K562 (cell line): ENCODE data around the gene POLR1A. TPM values are rescaled to one million over a fixed set of nuclear protein-coding genes. Genes with fewer than 3 reads are reported as not detected.
A peak's percentile ranks its signal among the peaks of the same experiment; 100 is the strongest.

ENCODE experiments used
- ATAC-seq: fragments of 200-7000 bp; cut with Tn5 transposase; 3 replicates; pipeline ENCODE4 v1.9.1; 2020; ENCODE audit warnings: moderate library complexity
- BruUV-seq: library from RNA; stranded (reverse); fragments of 400-500 nt; replicated peaks from 2 replicates; lab custom pipeline; 2021; lab: Mats Ljungman, UMichigan
- CTCF ChIA-PET: fragments of 300-600 bp; formaldehyde crosslinking; extraction: SDS; loops from one replicate; lab custom pipeline; 2021; ENCODE audit warnings: low intra/inter-chr PET ratio; lab: Yijun Ruan, JAX
- POLR2A ChIA-PET: fragments of 300-600, 350-650 bp; sonication (Branson Sonifier 250); formaldehyde crosslinking; extraction: SDS; loops from one replicate; lab custom pipeline; 2021; ENCODE audit warnings: antibody characterized with exemption, inconsistent platforms; lab: Yijun Ruan, JAX
- DNase-seq, 4 experiments: peaks; one replicate each; pipeline versions ENCODE4 v3.0.0 to v3.0.0-alpha.2; 2011 to 2018; ENCODE audit warnings: low spot score in 3 of 4, mixed read lengths in 3 of 4; ENCODE audit errors: extremely low read depth in 1 of 4
- FAIRE-seq: peaks from 2 replicates; lab custom pipeline; 2011; peaks lifted over from hg19 to GRCh38; lab: Jason Lieb, UNC
- H2AFZ ChIP-seq: 2 replicates; pipeline ENCODE4 v1.6.0; 2011; ENCODE audit warnings: low read depth, low read length, control low read depth, inconsistent platforms
- H3K27ac ChIP-seq: fragments of 200-600 bp; 3 replicates; pipeline ENCODE4 v1.8.0; 2011; ENCODE audit warnings: low read depth, mild to moderate bottlenecking, control low read depth, inconsistent platforms, low read length, moderate library complexity, mixed read lengths; ENCODE audit errors: extremely low read depth
- H3K27me3 ChIP-seq, 2 experiments: fragments of 300-600 bp in 1 of 2; 2 replicates in 1 of 2; 3 replicates in 1 of 2; pipeline versions ENCODE4 v1.6.0 to v1.8.0; 2011; ENCODE audit warnings: inconsistent platforms in 2 of 2, low read length in 2 of 2, mild to moderate bottlenecking in 1 of 2, mixed read lengths in 1 of 2, moderate library complexity in 1 of 2; ENCODE audit not compliant: control insufficient read depth in 2 of 2, insufficient read depth in 2 of 2
- H3K36me3 ChIP-seq: fragments of 300-600 bp; 3 replicates; pipeline ENCODE4 v1.8.0; 2011; ENCODE audit warnings: mild to moderate bottlenecking, low read length, inconsistent platforms; ENCODE audit not compliant: control insufficient read depth, insufficient read depth
- H3K4me1 ChIP-seq, 2 experiments: fragments of 200-600 bp in 1 of 2; replicated peaks in 1 of 2; 2 replicates in 1 of 2; 3 replicates in 1 of 2; pipeline versions ENCODE4 v1.5.1 to v1.8.0; 2011; ENCODE audit warnings: inconsistent platforms in 2 of 2, low read length in 2 of 2, mild to moderate bottlenecking in 1 of 2, mixed read lengths in 1 of 2, moderate library complexity in 1 of 2; ENCODE audit not compliant: control insufficient read depth in 2 of 2, insufficient read depth in 2 of 2
- H3K4me2 ChIP-seq: 2 replicates; pipeline ENCODE4 v1.6.1; 2011; ENCODE audit warnings: low read length, control low read depth, inconsistent platforms, mixed read lengths; ENCODE audit not compliant: insufficient read depth
- H3K4me3 ChIP-seq: fragments of 200-600 bp; sonication (generic), shearing (Covaris generic); 2 replicates; pipeline ENCODE4 v1.5.1; 2016; ENCODE audit warnings: control low read depth, inconsistent platforms
- H3K79me2 ChIP-seq: fragments of 200-600 bp; 3 replicates; pipeline ENCODE4 v1.8.0; 2011; ENCODE audit warnings: low read length, inconsistent platforms; ENCODE audit not compliant: control insufficient read depth, insufficient read depth
- H3K9ac ChIP-seq, 2 experiments: 2 replicates each; pipeline versions ENCODE4 v1.6.0 to v1.6.1; 2011; ENCODE audit warnings: low read depth in 2 of 2, low read length in 2 of 2, control low read depth in 1 of 2, inconsistent platforms in 1 of 2, mild to moderate bottlenecking in 1 of 2, mixed read lengths in 1 of 2; ENCODE audit not compliant: insufficient read depth in 1 of 2
- H3K9me1 ChIP-seq: one replicate; pipeline ENCODE4 v1.6.0; 2011; ENCODE audit warnings: inconsistent platforms, mild to moderate bottlenecking, low read length, moderate library complexity; ENCODE audit not compliant: control insufficient read depth, insufficient read depth
- H3K9me3 ChIP-seq: replicated peaks from 2 replicates; pipeline ENCODE4 v1.5.1; 2011; ENCODE audit warnings: low read depth, low read length, inconsistent platforms; ENCODE audit not compliant: control insufficient read depth, insufficient read depth
- H4K20me1 ChIP-seq: replicated peaks from 2 replicates; pipeline ENCODE4 v1.6.1; 2011; ENCODE audit warnings: low read length, inconsistent platforms, mixed read lengths; ENCODE audit not compliant: control insufficient read depth, insufficient read depth
- BHLHE40 ChIP-seq: IDR thresholded peaks from 2 replicates; pipeline ENCODE4 v1.6.1; 2011; ENCODE audit warnings: low read length, improper control_type of control experiment
- L3MBTL2 ChIP-seq: fragments of 450-650 bp; IDR thresholded peaks from 2 replicates; pipeline ENCODE4 v1.6.1; 2016; ENCODE audit warnings: mild to moderate bottlenecking, moderate library complexity
- MTA2 ChIP-seq: fragments of 450-650 bp; IDR thresholded peaks from 2 replicates; pipeline ENCODE4 v1.6.1; 2016; ENCODE audit warnings: low read depth
- NCOA2 ChIP-seq, 2 experiments: fragments of 450-650 bp; IDR thresholded peaks; 2 replicates each; pipeline ENCODE4 v1.6.1; 2018; ENCODE audit warnings: mild to moderate bottlenecking in 2 of 2, moderate library complexity in 1 of 2; ENCODE audit not compliant: partially characterized antibody in 2 of 2
- POLR2A ChIP-seq: fragments of 450-650 bp; conservative IDR thresholded peaks from 2 replicates; pipeline ENCODE4 v1.6.1; 2016
- SMARCC2 ChIP-seq: fragments of 450-650 bp; IDR thresholded peaks from 2 replicates; pipeline ENCODE4 v1.6.1; 2017; ENCODE audit warnings: antibody characterized with exemption, moderate library complexity, mild to moderate bottlenecking, low read depth
- STAT5B ChIP-seq: fragments of 250-450 bp; sonication (Bioruptor Pico); IDR thresholded peaks from 2 replicates; pipeline ENCODE4 v1.8.0; 2021; ENCODE audit warnings: mild to moderate bottlenecking, inconsistent platforms
- SUPT5H ChIP-seq: fragments of 450-650 bp; IDR thresholded peaks from 2 replicates; pipeline ENCODE4 v1.6.1; 2016
- WGBS: fragments of 100-300 bp; shearing (Covaris generic); methylation state at CpG from one replicate; pipeline ENCODE4 v1.1.6; 2016; ENCODE audit warnings: low coverage, mixed read lengths; ENCODE audit not compliant: insufficient coverage; ENCODE audit errors: missing lambda C conversion rate; 5-methylcytosine and 5-hydroxymethylcytosine counted together
- in situ Hi-C: fragments of 300-500 bp; cut with MboI; formaldehyde crosslinking; loops from 4 replicates; pipeline ENCODE4 v1.15.0; 2018; ENCODE audit warnings: inconsistent platforms, mixed read lengths
- intact Hi-C: fragments of 100-400 bp; cut with micrococcal nuclease; formaldehyde crosslinking; loops from 2 replicates; pipeline ENCODE4 v1.14.2; 2022
- polyA plus RNA-seq, 8 experiments: library from polyadenylated mRNA; depleted of rRNA in 4 of 8; stranded (reverse) in 5 of 8; unstranded in 3 of 8; fragments of >200 nt; fragmentation: Nextera tagmentation in 2 of 8; fragmentation: Illumina TruSeq in 1 of 8; extraction: Ambion mirVana in 2 of 8; extraction: Trizol in 1 of 8; gene quantifications; 2 replicates each; pipeline versions ENCODE4 v1.2.1 to v1.2.3, GENCODE V29; 2011 to 2014; ENCODE audit warnings: inconsistent platforms in 1 of 8, missing spikeins in 1 of 8
- total RNA-seq, 7 experiments: library from RNA; depleted of rRNA in 6 of 7; stranded (reverse); fragments of >200 nt in 6 of 7; fragmentation: Illumina TruSeq in 2 of 7; extraction: Trizol in 2 of 7; gene quantifications; 2 replicates each; pipeline versions ENCODE4 v1.2.1 to v1.2.3, GENCODE V29; 2011 to 2021; ENCODE audit warnings: low replicate concordance in 1 of 7

POLR1A gene
- total and polyA plus RNA-seq, 9 of the 15 experiments (the other 6 are each of a cell fraction or from before 2014, with no cell fraction given): 3.0 to 72.1 (median 21.8) TPM

GRCh38 chr2:86021396-86022378 lies 84.0 kb downstream of the POLR1A start:
- Histone ChIP-seq H3K4me1 (peaks cover 7 to 26% of the 10 kb centered on the region in 2 experiments; a peak in 4 of 5 replicates), H3K27me3 (no peaks in the 10 kb centered on the region), H3K4me2 (no peak overlapping the region), H3K9me3 (no peaks in the 10 kb centered on the region), H3K9me1 (peaks cover 4% of the 10 kb centered on the region), H3K36me3 (peaks cover 29% of the 10 kb centered on the region; the same call in 2 of the 3 replicates), H2AFZ (no peak overlapping the region), H3K9ac (no peak overlapping the region), H4K20me1 (no peaks in the 10 kb centered on the region), H3K27ac (no peak overlapping the region), H3K79me2 (no peaks in the 10 kb centered on the region), H3K4me3 (no peak overlapping the region)
- ChIA-PET POLR2A (interaction anchor here (0.6 to 1.4 kb wide), 4 partner anchors 15 to 184 kb away, joined by 3 to 5 read pairs (median 4); partner anchors contain the start of gene IMMT), CTCF (interaction anchor here (0.6 kb wide), 1 partner anchor 234 kb away, joined by 5 read pairs; no protein-coding TSS in a partner anchor)
- intact Hi-C loops (loop anchor here (2.0 kb wide), 1 partner anchor 133 kb away; the partner anchor contains the start of gene ST3GAL5), in situ Hi-C loops (no loop called here)
- peak; percentile 36; the same call in 1 of the 2 replicates for TF ChIP-seq BHLHE40
- peak; percentile 52 for TF ChIP-seq SUPT5H
- TF ChIP-seq STAT5B (CRISPR knock-in tag): no peak
- peak; percentile 24; the same call in 1 of the 2 replicates for TF ChIP-seq POLR2A
- TF ChIP-seq MTA2: no peak
- peak; percentile 32; the same call in 1 of the 2 replicates for TF ChIP-seq L3MBTL2
- TF ChIP-seq NCOA2 (IDR thresholded peaks at IDR 0.05; ENCODE audit: partially characterized antibody in 2 of 2): no peak
- no peak for TF ChIP-seq SMARCC2
- BruUV-seq: no TSS peak
- DNase-seq (no peak), ATAC-seq (peak; percentile 8; the same call in 1 of the 3 replicates), FAIRE-seq (no peak)
- WGBS: 76% methylated on average over 12 of the region's 12 CpGs
